ENCODE results near the gene BEGAIN. TPM values are rescaled to one million over a fixed set of nuclear protein-coding genes. Genes with fewer than 3 reads are reported as not detected.

The BEGAIN gene
- total RNA-seq, 6 experiments from 2014 or later = 0.05 to 0.20 (median 0.14) TPM; not detected in 1

GRCh38 chr14:100560471-100560870 is 26.7 kb downstream of the BEGAIN start:
- Mint-ChIP-seq H3K4me1 (ENCODE audit: low read depth) (no peaks in the 10 kb centered on the region), H3K9me3 (no peaks in the 10 kb centered on the region), H3K36me3 (ENCODE audit: low read depth) (no peaks in the 10 kb centered on the region), H3K4me3 (no peak overlapping the region), H3K27me3 (ENCODE audit: insufficient read depth) (peaks cover 46% of the 10 kb centered on the region), H3K27ac (no peak overlapping the region)
- DNase-seq = no peak
- no peak for TF ChIP-seq CTCF (IDR thresholded peaks at IDR 0.05)

- Mint-ChIP-seq H3K27me3 (ENCODE audit: insufficient read depth) (peaks cover 42% of the 10 kb centered on the region), H3K36me3 (ENCODE audit: low read depth) (no peaks in the 10 kb centered on the region), H3K4me3 (no peak overlapping the region), H3K27ac (no peak overlapping the region), H3K9me3 (no peaks in the 10 kb centered on the region), H3K4me1 (ENCODE audit: low read depth) (no peaks in the 10 kb centered on the region)
- TF ChIP-seq CTCF (IDR thresholded peaks at IDR 0.05) = no peak
- DNase-seq = no peak
These were observed 27.8 kb downstream of the BEGAIN start for GRCh38 chr14:100559455-100559854.

GRCh38 chr14:100558966-100559365 is 28.3 kb downstream of the BEGAIN start:
- no peak for DNase-seq
- H3K9me3 Mint-ChIP-seq = no peaks in the 10 kb centered on the region
- H3K4me3 Mint-ChIP-seq = no peak overlapping the region
- no peak overlapping the region for H3K27ac Mint-ChIP-seq
- H3K4me1 Mint-ChIP-seq (ENCODE audit: low read depth) = no peaks in the 10 kb centered on the region
- no peaks in the 10 kb centered on the region for H3K36me3 Mint-ChIP-seq (ENCODE audit: low read depth)
- TF ChIP-seq CTCF (IDR thresholded peaks at IDR 0.05) = no peak
- H3K27me3 Mint-ChIP-seq (ENCODE audit: insufficient read depth) = peaks cover 42% of the 10 kb centered on the region

GRCh38 chr14:100558226-100558625 is 29.0 kb downstream of the BEGAIN start:
- H3K9me3 Mint-ChIP-seq = no peaks in the 10 kb centered on the region
- H3K27me3 Mint-ChIP-seq (ENCODE audit: insufficient read depth) = peaks cover 43% of the 10 kb centered on the region

GRCh38 chr14:100557658-100558057 is 29.6 kb downstream of the BEGAIN start:
- DNase-seq = no peak

More at GRCh38 chr14:100558226-100558625, 29.0 kb downstream of the BEGAIN start:
- TF ChIP-seq CTCF (IDR thresholded peaks at IDR 0.05) = no peak
- Mint-ChIP-seq H3K4me3 (no peak overlapping the region), H3K27ac (no peak overlapping the region), H3K36me3 (ENCODE audit: low read depth) (no peaks in the 10 kb centered on the region), H3K4me1 (ENCODE audit: low read depth) (no peaks in the 10 kb centered on the region)
- DNase-seq = no peak

More at GRCh38 chr14:100557658-100558057, 29.6 kb downstream of the BEGAIN start:
- no peaks in the 10 kb centered on the region for H3K4me1 Mint-ChIP-seq (ENCODE audit: low read depth)
- H3K36me3 Mint-ChIP-seq (ENCODE audit: low read depth) = no peaks in the 10 kb centered on the region
- no peak overlapping the region for H3K4me3 Mint-ChIP-seq
- no peak for TF ChIP-seq CTCF (IDR thresholded peaks at IDR 0.05)
- no peaks in the 10 kb centered on the region for H3K9me3 Mint-ChIP-seq
- peaks cover 41% of the 10 kb centered on the region for H3K27me3 Mint-ChIP-seq (ENCODE audit: insufficient read depth)
- H3K27ac Mint-ChIP-seq = no peak overlapping the region

All from HFFc6 (cell line).